NCI-H1105 (cell line): Measurements from ENCODE around the gene COMMD10.

ENCODE experiments used
- DNase-seq: peaks from one replicate; lab custom pipeline; 2025; lab: John Stamatoyannopoulos, UW

COMMD10 gene

GRCh38 chr5:116216246-116216645 lies 131.4 kb downstream of the COMMD10 start:
- DNase-seq, result no peak

GRCh38 chr5:116225281-116225922 lies 140.6 kb downstream of the COMMD10 start:
- no peak for DNase-seq

DNA sequence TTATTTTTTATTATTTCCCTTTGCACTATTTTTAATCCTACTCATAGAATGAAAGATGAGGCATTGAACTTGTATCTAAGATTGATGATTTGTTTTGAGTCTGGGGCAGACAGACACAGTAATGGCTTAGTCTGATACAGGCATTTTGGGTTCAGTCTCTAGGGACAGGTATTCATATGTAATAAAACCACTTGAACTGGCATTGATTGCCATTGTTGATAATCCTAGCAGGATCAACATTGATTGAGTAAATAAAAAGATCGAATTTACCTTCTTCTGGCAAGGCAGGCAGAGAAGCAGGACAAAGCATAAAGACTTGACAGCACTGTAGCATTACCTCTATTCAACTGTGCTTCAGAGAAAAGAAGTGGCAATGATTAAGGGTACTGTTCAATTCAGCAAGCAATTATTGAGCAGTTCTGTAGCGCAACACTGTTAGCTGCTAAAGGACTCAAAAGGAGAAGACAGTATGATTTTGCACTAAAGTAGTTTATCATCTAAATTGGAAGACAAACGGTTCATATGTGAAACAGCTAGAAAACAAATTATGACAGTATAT lies 144.4 kb downstream of the COMMD10 start:
- no peak for DNase-seq

DNA sequence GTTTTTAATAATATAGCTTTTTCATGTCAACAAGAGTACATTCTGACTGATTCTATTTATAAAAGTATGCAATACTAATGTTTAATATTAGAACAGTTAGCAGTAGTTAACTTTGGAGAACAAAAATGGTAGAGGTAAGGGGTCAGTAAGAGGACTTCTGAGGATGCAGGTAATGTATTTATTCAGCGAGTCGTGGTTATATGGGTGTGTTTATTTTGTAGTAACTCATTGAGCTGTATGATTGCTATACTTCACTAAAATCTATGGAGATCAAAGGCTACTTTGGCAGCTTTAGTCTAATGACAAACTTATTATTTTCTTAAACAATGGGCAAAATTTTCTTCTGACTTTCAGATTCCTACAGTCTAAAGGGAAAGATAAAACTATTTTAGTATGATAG lies 146.5 kb downstream of the COMMD10 start:
- no peak for DNase-seq

GRCh38 chr5:116234681-116235080 lies 149.9 kb downstream of the COMMD10 start:
- no peak for DNase-seq

DNA sequence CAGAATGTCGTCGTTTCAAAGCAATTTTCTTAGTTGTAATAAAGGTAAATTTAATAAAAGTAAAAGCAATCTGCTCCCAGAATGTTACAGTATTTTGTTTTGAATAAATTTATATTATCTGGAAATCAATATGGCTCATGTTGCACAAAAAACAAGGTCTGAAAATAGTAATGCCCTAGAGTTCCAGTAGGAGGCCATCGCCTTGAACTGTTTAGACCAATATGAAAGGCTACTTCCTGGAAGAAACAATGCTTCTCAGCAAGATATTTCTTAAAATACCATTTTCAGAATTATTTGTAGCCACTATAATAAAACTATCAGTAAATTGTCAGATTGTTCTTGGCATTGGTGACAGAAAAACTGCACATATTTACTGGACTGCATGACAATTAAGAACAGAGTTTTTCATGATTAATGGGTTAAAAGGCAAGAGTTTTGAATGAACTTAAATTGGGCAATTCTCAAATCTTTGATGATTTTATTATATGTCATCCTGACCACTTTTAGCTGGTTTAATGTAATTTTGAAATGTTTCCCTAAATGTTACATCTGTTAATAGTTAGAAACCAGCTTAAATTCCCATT lies 153.2 kb downstream of the COMMD10 start:
- no peak for DNase-seq

DNA sequence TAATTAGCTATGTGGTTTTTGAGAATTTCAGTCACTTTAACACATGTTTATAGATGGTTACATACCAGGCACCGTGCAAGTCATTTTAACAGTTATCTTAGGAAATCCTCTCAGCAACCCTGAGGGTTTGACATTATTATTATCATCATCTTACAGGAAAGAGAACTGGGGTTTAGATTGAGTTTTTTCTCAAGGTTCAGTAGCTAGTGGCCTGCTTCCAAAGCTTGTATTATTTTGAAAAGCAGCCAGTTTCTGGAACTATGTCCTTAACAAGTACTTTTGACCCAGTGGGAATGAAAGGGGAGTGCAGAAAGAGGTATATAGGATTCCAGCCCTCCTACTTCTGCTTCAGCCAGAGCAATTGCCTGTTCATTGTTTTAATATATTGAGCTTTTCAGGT lies 157.5 kb downstream of the COMMD10 start:
- no peak for DNase-seq

GRCh38 chr5:116248432-116248831 lies 163.6 kb downstream of the COMMD10 start:
- DNase-seq, result no peak

GRCh38 chr5:116249648-116250047 lies 164.8 kb downstream of the COMMD10 start:
- DNase-seq, result no peak

DNA sequence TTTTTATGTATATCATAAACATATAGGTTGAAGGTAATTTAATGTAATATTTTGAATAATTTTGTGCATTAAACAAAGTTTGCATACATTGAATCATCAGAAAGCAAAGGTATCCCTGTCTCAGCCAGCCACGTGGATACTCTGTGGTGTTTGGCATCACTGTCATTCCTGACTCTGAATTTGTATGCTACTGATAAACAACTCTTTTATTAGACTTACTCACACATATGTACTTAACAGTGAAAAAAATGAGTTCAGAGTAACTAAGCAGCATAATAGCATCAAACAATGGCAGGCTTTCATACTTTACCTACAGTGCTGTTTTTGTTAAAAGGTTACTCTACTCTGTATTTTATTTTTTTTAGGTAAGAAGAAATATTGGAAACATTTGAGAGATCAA lies 171.9 kb downstream of the COMMD10 start:
- no peak for DNase-seq

DNA sequence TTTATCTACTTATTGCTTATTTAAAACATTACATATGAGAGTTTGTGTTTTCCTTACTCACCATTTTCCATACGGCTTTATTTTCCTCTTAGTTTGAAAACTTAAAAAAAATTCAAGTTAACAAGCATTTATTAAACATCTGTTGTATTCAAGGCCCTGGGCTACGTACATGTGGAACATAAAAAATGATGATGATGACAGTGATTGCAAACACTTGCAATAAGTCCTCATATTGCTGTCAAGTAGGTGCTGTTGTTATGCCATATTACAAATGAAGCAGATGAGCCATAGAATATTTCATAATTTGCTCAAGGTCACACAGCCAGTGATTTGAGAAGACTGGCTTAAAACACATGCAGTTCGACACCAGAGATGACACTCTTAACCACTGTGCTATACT lies 180.6 kb downstream of the COMMD10 start:
- DNase-seq, result no peak

DNA sequence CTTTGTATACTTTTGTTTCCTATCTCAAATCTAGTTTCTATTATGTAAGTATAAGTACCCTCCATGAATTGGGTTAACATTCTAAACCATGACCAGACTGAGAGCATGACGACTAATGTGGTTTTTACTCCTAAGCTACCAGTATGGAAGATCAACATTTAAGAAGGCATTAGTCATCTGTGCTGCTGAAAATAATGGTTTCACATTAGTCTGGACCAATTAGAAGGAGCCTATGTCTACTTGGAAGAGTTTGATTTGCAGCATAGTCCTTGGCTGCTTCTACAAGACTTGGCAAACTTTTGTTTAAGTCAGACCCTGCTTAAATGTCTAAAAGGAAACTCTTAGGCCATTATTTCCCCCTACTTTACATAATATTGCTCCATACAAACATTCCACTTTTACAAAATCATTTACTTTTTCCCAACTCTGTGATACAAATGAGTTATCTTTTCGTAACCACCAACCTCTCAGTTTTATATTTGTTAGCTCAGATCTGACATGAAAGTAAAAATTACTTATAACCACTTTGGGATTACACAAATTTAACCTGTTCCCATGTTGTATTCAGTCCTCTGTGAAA lies 186.7 kb downstream of the COMMD10 start:
- DNase-seq, result no peak

DNA sequence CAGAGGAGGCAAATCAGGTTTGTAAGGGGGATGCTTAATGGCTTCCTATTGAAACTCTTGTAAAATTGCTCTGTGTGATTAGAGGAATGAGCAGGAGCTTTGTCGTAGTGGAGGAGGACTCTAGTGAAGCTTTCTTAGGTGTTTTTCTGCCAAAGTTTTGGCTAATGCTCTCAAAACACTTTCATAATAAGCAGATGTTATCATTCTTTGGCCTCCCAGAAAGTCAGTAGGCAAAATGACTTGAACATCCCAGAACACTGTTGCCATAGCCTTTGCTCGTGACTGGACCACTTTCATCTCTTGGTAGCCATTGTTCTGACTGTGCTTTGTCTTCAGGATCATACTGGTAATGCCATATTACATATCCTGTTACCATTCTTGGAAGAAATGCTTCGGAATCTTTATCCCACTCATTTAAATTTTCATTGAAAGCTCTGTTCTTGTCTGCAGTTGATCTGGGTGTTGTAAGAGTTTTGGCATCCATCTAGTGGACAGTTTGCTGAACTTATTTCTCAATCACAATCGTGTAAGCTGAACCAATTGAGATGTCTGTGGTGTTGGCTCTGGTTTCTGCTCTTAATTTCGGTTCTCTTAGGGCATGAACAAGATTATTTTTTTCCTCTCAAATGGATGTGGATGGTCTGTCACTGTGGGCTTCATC lies 187.6 kb downstream of the COMMD10 start:
- DNase-seq, result no peak

DNA sequence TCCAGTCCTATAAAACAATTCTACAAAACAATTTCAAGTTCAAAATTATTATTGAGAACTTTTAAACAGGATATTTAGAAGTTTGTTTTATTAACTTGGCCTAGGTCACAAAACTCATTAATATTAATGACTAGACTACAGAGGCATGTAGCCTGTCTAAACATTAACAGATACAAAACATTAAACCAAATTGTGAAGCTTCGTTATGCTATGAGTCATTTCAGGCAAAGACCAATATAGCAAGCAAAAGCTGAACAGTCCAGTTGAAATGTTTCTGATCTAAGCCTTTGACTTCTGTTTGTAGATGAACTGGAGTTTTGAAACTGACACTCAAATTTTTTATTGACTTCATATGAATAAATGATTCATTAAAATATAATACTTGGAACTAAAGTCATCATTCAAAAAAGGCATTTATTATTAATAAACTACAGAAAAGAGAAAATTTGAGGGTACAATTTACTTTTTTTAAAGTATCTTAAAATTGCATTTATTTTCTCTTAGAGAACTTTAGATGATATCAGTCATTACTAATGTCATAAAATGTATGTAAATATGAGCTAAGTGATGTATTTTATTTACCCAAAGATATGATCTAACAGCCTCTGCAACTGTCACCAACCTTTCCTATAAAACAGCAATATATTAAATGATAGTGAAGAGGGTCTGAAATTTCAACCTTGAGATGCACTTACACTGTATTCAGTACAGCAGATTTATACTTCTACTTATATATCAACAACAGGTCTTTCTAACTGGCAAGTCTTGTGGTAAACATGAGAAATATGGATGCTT lies 188.8 kb downstream of the COMMD10 start:
- no peak for DNase-seq

GRCh38 chr5:116274251-116274650 lies 189.4 kb downstream of the COMMD10 start:
- DNase-seq, result no peak

DNA sequence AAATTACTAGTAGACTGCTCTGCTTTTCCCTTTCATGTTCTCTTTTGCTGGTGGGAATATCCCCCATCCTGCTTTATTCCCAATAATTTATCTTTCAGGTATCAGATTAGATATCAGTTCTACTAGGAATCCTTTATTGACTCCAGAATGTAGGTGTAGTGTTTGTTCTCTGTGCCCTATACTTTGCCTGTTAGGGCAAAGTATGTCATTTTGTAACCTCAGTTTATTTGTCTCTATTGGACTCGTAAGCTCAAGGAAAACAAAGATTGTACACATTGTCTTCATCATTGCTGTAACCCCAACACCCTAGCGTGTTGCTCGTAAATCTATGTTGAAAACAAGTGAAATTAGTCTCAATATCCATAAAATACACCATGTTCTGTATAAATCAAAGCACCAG lies 190.5 kb downstream of the COMMD10 start:
- DNase-seq, result no peak

GRCh38 chr5:116276952-116277351 lies 192.1 kb downstream of the COMMD10 start:
- DNase-seq, result no peak

- DNase-seq, result no peak
These were observed 195.5 kb downstream of the COMMD10 start for GRCh38 chr5:116280149-116280803.

DNA sequence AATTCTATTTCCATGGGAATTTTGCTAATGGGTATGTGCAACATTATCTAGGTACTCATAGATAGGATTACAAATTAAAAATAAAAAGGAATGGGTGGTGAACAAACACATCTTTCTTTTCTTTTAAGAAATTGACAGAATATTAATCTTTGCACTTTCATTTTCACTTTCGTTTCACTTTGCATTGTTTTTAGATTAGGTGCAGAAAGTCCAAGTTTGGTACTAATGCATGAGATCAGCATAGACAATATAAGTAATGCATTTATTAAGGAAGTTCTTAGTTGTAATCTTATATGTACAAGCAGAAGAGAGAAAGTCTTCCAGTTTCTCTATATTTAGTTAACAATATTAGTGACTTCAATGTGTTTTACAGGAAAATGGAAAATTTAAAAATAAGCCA lies 196.5 kb downstream of the COMMD10 start:
- DNase-seq, result no peak

DNA sequence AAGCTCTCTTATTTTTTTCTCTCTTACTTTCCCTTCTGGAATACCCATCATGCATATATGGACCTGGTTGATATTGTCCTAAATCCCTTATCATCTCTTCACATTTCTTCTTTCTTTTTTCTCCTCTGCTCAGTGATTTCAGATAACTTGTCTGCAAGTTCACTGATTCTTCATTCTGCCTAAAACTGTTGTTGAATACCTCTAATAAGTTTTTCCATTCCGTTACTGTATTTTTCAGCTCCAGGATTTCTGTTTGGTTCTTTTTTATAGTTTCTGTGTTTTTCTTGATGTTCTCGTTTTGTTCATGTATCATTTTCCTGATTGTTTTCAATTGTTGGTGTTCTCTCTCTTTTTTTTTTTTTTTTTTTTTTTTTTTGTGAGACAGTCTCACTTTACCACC lies 203.7 kb downstream of the COMMD10 start:
- no peak for DNase-seq

DNA sequence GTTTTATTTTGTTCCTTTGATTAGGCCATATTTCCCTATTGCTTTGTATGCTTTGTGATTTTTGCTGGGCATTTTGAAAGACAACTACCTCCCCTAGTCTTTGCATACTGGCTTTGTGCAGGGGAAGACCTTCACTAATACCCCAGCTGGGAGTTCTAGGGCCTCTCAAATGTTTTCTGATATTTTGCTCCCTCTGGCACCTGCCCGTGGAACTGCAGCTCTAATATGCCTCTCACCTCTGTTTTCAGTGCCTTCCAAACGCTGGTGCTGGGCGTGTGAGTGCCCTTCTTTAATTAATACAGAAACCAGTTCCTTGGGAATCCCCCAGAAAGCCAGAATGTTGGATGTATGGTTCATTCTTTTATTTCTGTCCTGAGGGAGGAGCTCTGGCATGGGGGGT lies 204.5 kb downstream of the COMMD10 start:
- DNase-seq, result no peak

DNA sequence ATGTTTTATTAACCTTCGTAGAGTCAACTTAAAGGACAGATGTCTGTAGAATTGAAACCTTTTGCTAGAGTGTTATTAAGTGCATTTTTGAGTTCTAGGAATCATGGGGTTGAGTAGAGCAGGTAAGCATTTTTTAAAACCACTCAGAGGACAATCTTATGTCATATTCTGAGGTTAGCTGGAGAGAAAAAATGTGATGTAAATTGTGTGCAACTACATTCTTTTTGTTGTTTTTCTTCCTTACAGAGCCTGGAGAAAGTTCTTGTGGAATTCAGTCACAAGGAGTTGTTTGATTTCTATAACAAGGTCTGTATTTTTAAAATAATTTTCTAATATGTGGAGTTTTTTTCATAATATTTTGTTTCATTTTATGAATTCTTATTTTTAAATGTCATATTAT lies 206.4 kb downstream of the COMMD10 start:
- no peak for DNase-seq
